B cell (primary cell): ENCODE data around the gene AP4M1. TPM values are rescaled to one million over a fixed set of nuclear protein-coding genes. Genes with fewer than 3 reads are reported as not detected.

Experiments
- ATAC-seq: fragments of 200-7000 bp; cut with Tn5 transposase; one replicate; pipeline ENCODE4 v1.10.0; 2021; ENCODE audit warnings: low read depth, mild to moderate bottlenecking, moderate number of reproducible peaks, moderate library complexity
- CTCF ChIA-PET: fragments of 350-600 bp; sonication (Branson Sonifier 250); formaldehyde crosslinking; loops from one replicate; lab custom pipeline; 2021; ENCODE audit warnings: antibody characterized with exemption, inconsistent platforms; lab: Charles Lee
- POLR2A ChIA-PET: fragments of 350-600 bp; sonication (Branson Sonifier 250); formaldehyde crosslinking; loops from one replicate; lab custom pipeline; 2021; ENCODE audit warnings: antibody characterized with exemption; lab: Charles Lee
- DNase-seq: peaks from one replicate; pipeline ENCODE4 v3.0.0; 2013
- H2AFZ ChIP-seq: 2 replicates; pipeline ENCODE4 v1.6.1; 2012; ENCODE audit warnings: mild to moderate bottlenecking, low read depth, low read length; ENCODE audit not compliant: insufficient read depth, poor library complexity, severe bottlenecking
- H3K27ac ChIP-seq, 2 donors: 1 replicate in 1 of 2; 2 replicates in 1 of 2; pipeline ENCODE4 v1.5.1; 2012 to 2013; ENCODE audit warnings: low read length in 2 of 2, mild to moderate bottlenecking in 2 of 2, moderate library complexity in 1 of 2
- H3K27me3 ChIP-seq, 4 experiments: fragments of 200-600 bp in 1 of 4; sonication (generic) in 1 of 4; replicated peaks in 1 of 4; 1 replicate in 2 of 4; 2 replicates in 2 of 4; pipeline versions ENCODE4 v1.6.1 to v1.7.0; 2013 to 2016; ENCODE audit warnings: low read length in 3 of 4, mild to moderate bottlenecking in 2 of 4, mixed read lengths in 1 of 4, moderate library complexity in 1 of 4; ENCODE audit not compliant: insufficient read depth in 4 of 4, control insufficient read depth in 3 of 4; ENCODE audit errors: control extremely low read depth in 1 of 4
- H3K36me3 ChIP-seq, 2 experiments: replicated peaks in 1 of 2; 1 replicate in 1 of 2; 2 replicates in 1 of 2; pipeline versions ENCODE4 v1.6.1 to v1.7.1; 2013; ENCODE audit warnings: low read length in 1 of 2; ENCODE audit not compliant: insufficient read depth in 2 of 2, control insufficient read depth in 1 of 2; ENCODE audit errors: control extremely low read depth in 1 of 2, extremely low read depth in 1 of 2
- H3K4me1 ChIP-seq, 2 donors: fragments of 200-600 bp in 1 of 2; sonication (generic) in 1 of 2; 1 replicate in 1 of 2; 2 replicates in 1 of 2; pipeline versions ENCODE4 v1.5.1 to v1.6.1; 2013 to 2017; ENCODE audit warnings: low read length in 2 of 2; ENCODE audit not compliant: control insufficient read depth in 2 of 2, insufficient read depth in 2 of 2
- H3K4me2 ChIP-seq: replicated peaks from 2 replicates; pipeline ENCODE3; 2012; ENCODE audit warnings: mild to moderate bottlenecking, low read depth, low read length; ENCODE audit not compliant: poor library complexity, severe bottlenecking
- H3K4me3 ChIP-seq, 5 experiments: fragments of 200-600 bp in 1 of 5; sonication (generic) in 1 of 5; 1 replicate in 3 of 5; 2 replicates in 2 of 5; pipeline versions ENCODE4 v1.5.1 to v1.7.0; 2011 to 2016; ENCODE audit warnings: low read length in 4 of 5, mild to moderate bottlenecking in 4 of 5, low read depth in 2 of 5, control low read depth in 1 of 5, moderate library complexity in 1 of 5; ENCODE audit not compliant: insufficient read depth in 1 of 5; ENCODE audit errors: control extremely low read depth in 1 of 5, extremely low read depth in 1 of 5
- H3K79me2 ChIP-seq: fragments of 200-600 bp; sonication (generic); one replicate; pipeline ENCODE4 v1.6.0; 2016; ENCODE audit warnings: low read length; ENCODE audit not compliant: control insufficient read depth, insufficient read depth
- H3K9ac ChIP-seq: fragments of 200-600 bp; sonication (generic); 2 replicates; pipeline ENCODE4 v1.6.1; 2017; ENCODE audit warnings: mild to moderate bottlenecking, low read length, moderate library complexity
- H3K9me3 ChIP-seq, 3 donors: one replicate each; pipeline versions ENCODE4 v1.6.1 to v1.7.1; 2013; ENCODE audit warnings: low read length in 2 of 3; ENCODE audit not compliant: control insufficient read depth in 2 of 3, insufficient read depth in 1 of 3; ENCODE audit errors: control extremely low read depth in 1 of 3
- H4K20me1 ChIP-seq: 2 replicates; pipeline ENCODE4 v1.6.0; 2012; ENCODE audit warnings: mild to moderate bottlenecking, low read length; ENCODE audit not compliant: insufficient read depth, control insufficient read depth, poor library complexity, severe bottlenecking
- H3K27ac Mint-ChIP-seq: one replicate; pipeline ENCODE4 v1.8.0; 2021; ENCODE audit warnings: mixed read lengths
- H3K27me3 Mint-ChIP-seq: one replicate; pipeline ENCODE4 v1.8.0; 2021; ENCODE audit warnings: mixed read lengths
- H3K4me1 Mint-ChIP-seq: one replicate; pipeline ENCODE4 v1.8.0; 2021; ENCODE audit warnings: mixed read lengths
- H3K4me3 Mint-ChIP-seq: one replicate; pipeline ENCODE4 v1.8.0; 2021; ENCODE audit warnings: mixed read lengths
- H3K9me3 Mint-ChIP-seq: one replicate; pipeline ENCODE4 v1.8.0; 2022; ENCODE audit warnings: mixed read lengths; ENCODE audit not compliant: insufficient read depth
- CTCF ChIP-seq: fragments of 200-600 bp; IDR thresholded peaks from one replicate; pipeline ENCODE4 v1.8.0; 2022; ENCODE audit warnings: antibody characterized with exemption, mild to moderate bottlenecking
- EZH2 ChIP-seq: IDR thresholded peaks from 2 replicates; pipeline ENCODE4 v1.6.1; 2012; ENCODE audit warnings: borderline replicate concordance, low read depth, mild to moderate bottlenecking, moderate library complexity, low read length; ENCODE audit not compliant: insufficient read depth, poor library complexity, severe bottlenecking
- WGBS: methylation state at CpG from one replicate; pipeline ENCODE4 v1.1.5; 2013; ENCODE audit warnings: missing lambda C conversion rate; ENCODE audit not compliant: insufficient coverage; 5-methylcytosine and 5-hydroxymethylcytosine counted together
- intact Hi-C: fragments of 100-400 bp; cut with micrococcal nuclease; formaldehyde crosslinking; loops from one replicate; pipeline ENCODE4 v1.10.0; 2022
- polyA plus RNA-seq: library from polyadenylated mRNA; depleted of rRNA; stranded (reverse); fragments of >200 nt; gene quantifications from 2 replicates; pipeline ENCODE4 v1.2.3, GENCODE V29; 2012
- total RNA-seq, 2 donors: library from RNA; stranded (reverse); fragments of 120-200 nt in 1 of 2; gene quantifications; 1 replicate in 1 of 2; 2 replicates in 1 of 2; pipeline versions ENCODE4 v1.2.3 to v1.2.4, GENCODE V29; 2013 to 2022

AP4M1 gene
- total and polyA plus RNA-seq, 2 donors (not counting 1 experiment from before 2014, with no cell fraction given) = 9.0 to 17.6 TPM

DNA sequence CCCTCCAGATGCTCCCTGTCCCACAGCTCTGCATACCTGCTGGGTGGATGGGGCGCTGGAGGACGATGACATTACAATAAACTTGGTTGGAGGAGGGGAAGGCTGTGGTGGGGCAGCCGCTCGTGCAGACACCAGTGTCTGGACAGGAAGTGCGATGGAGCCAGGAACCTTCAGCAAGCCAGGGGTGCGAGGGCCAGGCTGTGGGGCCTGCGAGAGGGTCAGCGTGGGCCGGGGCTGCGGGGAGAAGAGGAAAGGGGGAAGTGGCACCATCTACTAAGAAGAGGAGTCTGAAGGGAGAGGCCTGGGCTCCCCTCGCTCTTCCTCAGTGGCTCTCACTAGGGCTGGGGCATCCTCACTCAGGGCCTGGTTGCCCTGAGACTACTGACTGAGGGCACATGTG lies 6.4 kb downstream of the AP4M1 start:
- Histone ChIP-seq H3K4me1 (no peaks in the 10 kb centered on the region), H4K20me1 (no peaks in the 10 kb centered on the region), H3K4me3 (no peak overlapping the region), H3K9ac (no peak overlapping the region), H3K79me2 (no peaks in the 10 kb centered on the region), H3K27ac (no peak overlapping the region), H2AFZ (no peak overlapping the region), H3K9me3 (no peaks in the 10 kb centered on the region), H3K4me2 (no peak overlapping the region), H3K36me3 (peaks cover 0 to 44% of the 10 kb centered on the region in 2 experiments), H3K27me3 (no peaks in the 10 kb centered on the region)
- no peak for DNase-seq
- Mint-ChIP-seq H3K4me1 (peaks cover 2% of the 10 kb centered on the region), H3K4me3 (no peak overlapping the region), H3K27me3 (no peaks in the 10 kb centered on the region), H3K27ac (no peak overlapping the region), H3K9me3 (no peaks in the 10 kb centered on the region)
- WGBS = 87% methylated on average over 11 of the region's 11 CpGs
- CTCF ChIA-PET = no interaction called here
- intact Hi-C loops = no loop called here
- no peak for ATAC-seq
- TF ChIP-seq CTCF = no peak
- TF ChIP-seq EZH2 = no peak
- POLR2A ChIA-PET = no interaction called here

DNA sequence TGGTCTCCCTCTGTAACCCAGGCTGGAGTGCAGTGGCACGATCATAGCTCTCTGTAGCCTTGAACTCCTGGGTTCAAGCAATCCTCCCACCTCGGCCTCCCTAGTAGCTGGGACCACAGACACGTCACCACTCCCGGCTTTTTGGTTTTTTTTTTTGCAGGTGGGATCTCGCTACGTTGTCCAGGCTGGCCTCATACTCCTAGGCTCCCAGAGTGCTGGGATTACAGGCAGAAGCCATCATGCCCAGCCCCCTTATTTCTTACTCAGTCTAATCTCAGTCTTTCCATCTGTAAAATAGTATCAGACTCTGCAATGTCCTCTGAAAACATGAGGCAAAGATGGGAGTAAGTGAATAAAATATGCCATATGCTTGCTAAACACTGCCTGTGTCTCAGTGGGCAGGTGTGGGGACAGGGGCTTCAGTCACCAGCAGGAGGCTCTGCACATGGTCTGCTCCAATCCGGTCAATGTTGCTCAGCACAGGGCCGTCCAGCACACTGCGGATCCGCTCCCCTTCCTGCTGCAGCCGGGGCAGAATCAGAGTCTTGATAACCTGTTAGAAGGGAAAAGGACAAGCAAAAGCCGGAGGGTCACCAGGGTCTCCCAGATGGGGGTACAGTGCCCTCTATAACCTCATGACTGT lies 8.2 kb downstream of the AP4M1 start:
- no peaks in the 10 kb centered on the region for H3K4me1 ChIP-seq
- H3K4me1 Mint-ChIP-seq = no peaks in the 10 kb centered on the region
- ChIA-PET CTCF (no interaction called here), POLR2A (no interaction called here)
- 89% methylated on average over 11 of the region's 12 CpGs for WGBS
- H3K4me3 ChIP-seq = no peak overlapping the region
- H3K27ac Mint-ChIP-seq = no peak overlapping the region
- no peaks in the 10 kb centered on the region for H3K9me3 ChIP-seq
- H3K9me3 Mint-ChIP-seq = no peaks in the 10 kb centered on the region
- no peaks in the 10 kb centered on the region for H4K20me1 ChIP-seq
- peaks cover 0 to 54% of the 10 kb centered on the region in 2 experiments for H3K36me3 ChIP-seq
- no peak overlapping the region for H3K4me3 Mint-ChIP-seq
- no peak overlapping the region for H3K9ac ChIP-seq
- ATAC-seq = no peak
- DNase-seq = no peak
- peaks cover 3% of the 10 kb centered on the region for H3K79me2 ChIP-seq
- no peak overlapping the region for H2AFZ ChIP-seq
- no peak overlapping the region for H3K27ac ChIP-seq
- H3K4me2 ChIP-seq = no peak overlapping the region
- TF ChIP-seq CTCF (no peak), EZH2 (no peak)
- no peaks in the 10 kb centered on the region for H3K27me3 ChIP-seq
- intact Hi-C loops = no loop called here
- H3K27me3 Mint-ChIP-seq = no peaks in the 10 kb centered on the region
